ENCODE measurements around the gene OSCP1.

The OSCP1 gene

GRCh38 chr1:36387141-36387949, 62.9 kb downstream of the OSCP1 start:
- peak; percentile 78 for DNase-seq (ENCODE audit: low read depth, low spot score)
- TF ChIP-seq CTCF (IDR thresholded peaks at IDR 0.05; ENCODE audit: low read depth, low read length), result no peak
- peak overlapping the region; percentile 51 for H3K4me3 ChIP-seq (ENCODE audit: low read depth, low read length)
- in situ Hi-C loops (cut with HindIII; ENCODE audit: low sequenced_read_pairs), result no loop called here

DNA sequence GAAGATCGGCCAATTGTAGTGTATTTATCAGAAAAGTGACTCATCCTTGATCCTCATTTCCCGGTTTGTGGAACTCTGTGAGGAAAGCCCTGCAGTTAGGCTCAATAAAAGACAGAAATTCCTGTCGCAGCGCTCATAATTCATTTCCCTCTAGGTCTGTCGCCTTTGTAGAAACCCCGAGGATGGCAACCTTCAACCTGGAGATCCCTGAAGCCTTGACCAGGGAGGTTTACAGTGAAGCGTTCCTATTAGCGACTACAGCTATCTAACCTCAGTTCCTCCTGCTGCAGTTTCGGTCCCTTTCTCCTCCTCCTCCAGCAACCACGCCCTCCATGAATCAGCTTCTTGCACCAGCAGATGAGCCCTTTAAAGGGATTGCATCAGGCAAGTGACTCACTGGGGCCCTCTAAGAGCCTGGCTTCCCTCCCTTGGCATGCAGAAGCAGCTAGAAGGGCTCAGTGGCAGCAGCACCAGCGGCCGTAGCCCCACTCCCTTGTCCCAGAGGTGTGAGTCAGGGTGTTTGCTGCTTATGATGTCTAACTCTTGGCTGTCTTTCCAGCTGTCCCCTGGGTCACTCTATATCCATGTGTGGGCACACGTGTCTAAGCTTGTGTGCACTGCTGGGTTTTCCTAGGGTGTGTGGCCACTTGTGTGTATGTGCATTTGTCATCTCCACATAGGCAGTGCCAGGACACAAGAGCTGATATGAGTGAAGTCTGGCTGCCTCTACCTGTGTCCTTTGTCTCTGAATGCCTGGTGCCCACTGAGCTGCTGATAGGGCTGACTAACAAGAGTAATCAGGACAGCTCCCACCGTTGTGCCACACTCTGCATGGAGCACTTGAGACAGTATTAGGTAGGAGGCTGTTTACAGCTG, 63.7 kb downstream of the OSCP1 start:
- peak overlapping the region; percentile 51 for H3K4me3 ChIP-seq (ENCODE audit: low read depth, low read length)
- no peak for TF ChIP-seq CTCF (IDR thresholded peaks at IDR 0.05; ENCODE audit: low read depth, low read length)
- DNase-seq (ENCODE audit: low read depth, low spot score), result peak; percentile 100
- in situ Hi-C loops (cut with HindIII; ENCODE audit: low sequenced_read_pairs), result no loop called here

GRCh38 chr1:36385410-36386264, 64.6 kb downstream of the OSCP1 start, which contains the start of gene STK40:
Gene STK40, minus strand, starts transcription at chr1:36385924. Its CDS starts 24,592 bp downstream, at chr1:36361332.
- H3K4me3 ChIP-seq (ENCODE audit: low read depth, low read length), result peak within 1 kb of the TSS; percentile 95
- DNase-seq (ENCODE audit: low read depth, low spot score), result peak; percentile 100
- in situ Hi-C loops (cut with HindIII; ENCODE audit: low sequenced_read_pairs), result no loop called here
- no peak for TF ChIP-seq CTCF (IDR thresholded peaks at IDR 0.05; ENCODE audit: low read depth, low read length)

- in situ Hi-C loops (cut with HindIII; ENCODE audit: low sequenced_read_pairs), result no loop called here
- TF ChIP-seq CTCF (IDR thresholded peaks at IDR 0.05; ENCODE audit: low read depth, low read length), result no peak
- peak overlapping the region; percentile 95 for H3K4me3 ChIP-seq (ENCODE audit: low read depth, low read length)
- DNase-seq (ENCODE audit: low read depth, low spot score), result peak; percentile 29
Observed at GRCh38 chr1:36384542-36385409, 65.5 kb downstream of the OSCP1 start.

- in situ Hi-C loops (cut with HindIII; ENCODE audit: low sequenced_read_pairs), result no loop called here
- TF ChIP-seq CTCF (IDR thresholded peaks at IDR 0.05; ENCODE audit: low read depth, low read length), result no peak
- no peak overlapping the region for H3K4me3 ChIP-seq (ENCODE audit: low read depth, low read length)
- no peak for DNase-seq (ENCODE audit: low read depth, low spot score)
Observed at GRCh38 chr1:36383240-36383639, 67.0 kb downstream of the OSCP1 start.
